T-helper 1 cell treated with Interleukin-12 subunit alpha and Interleukin-12 subunit beta and Interleukin-4 antibody, amounts not matched to agents 30 μg/mL and 1 μg/mL, for 36 hours (primary cell): ENCODE data around the gene GLT8D2.

Experiments
- H3K27ac Mint-ChIP-seq: one replicate; pipeline ENCODE4 v1.8.0; 2021; ENCODE audit warnings: mild to moderate bottlenecking, mixed read lengths
- H3K27me3 Mint-ChIP-seq: one replicate; pipeline ENCODE4 v1.8.0; 2021; ENCODE audit warnings: low read depth, mixed read lengths
- H3K36me3 Mint-ChIP-seq: one replicate; pipeline ENCODE4 v1.8.0; 2021; ENCODE audit warnings: low read depth, mixed read lengths
- H3K4me1 Mint-ChIP-seq: one replicate; pipeline ENCODE4 v1.8.0; 2021; ENCODE audit warnings: low read depth, mixed read lengths
- H3K4me3 Mint-ChIP-seq: one replicate; pipeline ENCODE4 v1.8.0; 2021; ENCODE audit warnings: mild to moderate bottlenecking, moderate library complexity, mixed read lengths
- H3K9me3 Mint-ChIP-seq: one replicate; pipeline ENCODE4 v1.8.0; 2021; ENCODE audit warnings: mixed read lengths

Gene GLT8D2

GRCh38 chr12:103962493-103962892 is 87.5 kb downstream of the GLT8D2 start:
- H3K4me1 Mint-ChIP-seq, result peaks cover 33% of the 10 kb centered on the region
- H3K27ac Mint-ChIP-seq, result no peak overlapping the region
- no peak overlapping the region for H3K4me3 Mint-ChIP-seq
- no peaks in the 10 kb centered on the region for H3K9me3 Mint-ChIP-seq
- H3K27me3 Mint-ChIP-seq, result no peaks in the 10 kb centered on the region
- peaks cover 5% of the 10 kb centered on the region for H3K36me3 Mint-ChIP-seq

- H3K9me3 Mint-ChIP-seq, result no peaks in the 10 kb centered on the region
- no peak overlapping the region for H3K4me3 Mint-ChIP-seq
- H3K4me1 Mint-ChIP-seq, result peaks cover 28% of the 10 kb centered on the region
- H3K27ac Mint-ChIP-seq, result no peak overlapping the region
- H3K36me3 Mint-ChIP-seq, result peaks cover 9% of the 10 kb centered on the region
- no peaks in the 10 kb centered on the region for H3K27me3 Mint-ChIP-seq
These were observed 89.3 kb downstream of the GLT8D2 start for GRCh38 chr12:103960616-103961227.

DNA sequence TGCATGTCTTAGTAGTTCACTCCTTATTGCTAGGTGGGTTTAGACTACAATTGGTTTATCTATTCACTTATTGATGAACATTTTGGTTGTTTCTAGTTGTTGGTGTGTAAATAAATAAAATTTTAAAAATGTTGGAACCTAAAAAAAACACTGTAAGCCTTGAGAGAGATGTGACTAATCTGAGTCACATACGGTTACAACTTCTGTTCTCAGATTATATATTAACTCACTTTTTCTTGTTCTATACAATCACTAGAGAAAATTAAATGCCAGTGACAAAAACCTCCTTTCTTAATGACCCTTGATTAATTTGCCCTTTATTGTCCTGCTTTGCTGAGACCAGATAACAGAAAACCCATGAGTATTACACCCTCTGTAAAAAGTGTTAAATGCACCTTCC is 91.4 kb downstream of the GLT8D2 start:
- Mint-ChIP-seq H3K27me3 (no peaks in the 10 kb centered on the region), H3K4me1 (peaks cover 27% of the 10 kb centered on the region), H3K4me3 (peak overlapping the region; percentile 33)

DNA sequence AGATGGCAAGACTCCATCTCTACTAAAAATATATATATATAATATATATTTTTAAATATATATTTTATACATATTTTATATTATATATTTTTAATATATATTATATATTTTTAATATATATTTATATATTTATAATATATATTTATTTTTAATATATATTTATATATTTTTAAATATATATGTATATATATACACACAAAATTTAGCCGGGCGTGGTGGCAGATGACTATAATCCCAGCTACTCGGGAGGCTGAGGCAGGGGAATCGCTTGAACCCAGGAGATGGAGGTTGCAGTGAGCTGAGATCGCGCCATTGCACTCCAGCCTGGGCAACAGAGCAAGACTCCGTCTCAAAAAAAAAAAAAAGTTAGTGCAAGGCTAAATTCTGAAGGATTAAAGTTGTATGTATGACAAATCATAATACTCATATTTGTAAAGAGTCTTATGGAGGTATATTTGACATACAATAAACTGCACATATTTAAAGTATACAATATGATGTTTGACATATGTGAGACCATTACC is 92.1 kb downstream of the GLT8D2 start:
- Mint-ChIP-seq H3K27me3 (no peaks in the 10 kb centered on the region), H3K27ac (peak overlapping the region; percentile 94), H3K4me1 (peaks cover 28% of the 10 kb centered on the region), H3K9me3 (no peaks in the 10 kb centered on the region), H3K36me3 (peaks cover 20% of the 10 kb centered on the region), H3K4me3 (peak overlapping the region; percentile 90)

More for the DNA sequence above, 91.4 kb downstream of the GLT8D2 start:
- peaks cover 16% of the 10 kb centered on the region for H3K36me3 Mint-ChIP-seq
- no peak overlapping the region for H3K27ac Mint-ChIP-seq
- H3K9me3 Mint-ChIP-seq, result no peaks in the 10 kb centered on the region

DNA sequence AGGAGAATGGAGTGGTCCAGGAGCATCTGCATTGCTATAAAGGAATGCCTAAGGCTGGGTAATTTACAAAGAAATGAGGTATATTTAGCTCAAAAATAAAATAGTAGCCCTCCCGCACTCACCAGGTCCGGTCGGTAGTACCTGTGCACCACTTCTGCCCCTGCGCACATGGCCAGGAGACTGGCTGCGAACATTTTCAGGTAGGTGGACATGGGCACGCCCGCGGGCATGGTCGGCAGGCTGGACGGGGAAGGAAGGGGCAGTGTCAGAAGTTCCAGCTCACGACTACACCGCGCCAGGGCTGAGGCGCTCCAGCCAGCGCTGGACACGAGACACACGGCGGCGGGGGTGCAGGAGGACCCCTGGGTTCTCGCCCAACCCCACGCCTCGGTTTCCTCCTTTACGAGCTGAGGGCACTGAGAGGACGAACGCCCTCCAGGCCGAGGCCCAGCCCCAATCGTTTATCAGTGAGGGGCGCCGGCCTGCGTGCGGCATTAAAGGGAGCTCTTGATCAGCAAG is 93.4 kb downstream of the GLT8D2 start:
- peak overlapping the region; percentile 90 for H3K4me3 Mint-ChIP-seq
- no peaks in the 10 kb centered on the region for H3K9me3 Mint-ChIP-seq
- peak overlapping the region; percentile 94 for H3K27ac Mint-ChIP-seq
- H3K4me1 Mint-ChIP-seq, result peaks cover 36% of the 10 kb centered on the region
- peaks cover 28% of the 10 kb centered on the region for H3K36me3 Mint-ChIP-seq
- no peaks in the 10 kb centered on the region for H3K27me3 Mint-ChIP-seq

- H3K27me3 Mint-ChIP-seq, result no peaks in the 10 kb centered on the region
- H3K27ac Mint-ChIP-seq, result peak overlapping the region; percentile 94
- peaks cover 37% of the 10 kb centered on the region for H3K4me1 Mint-ChIP-seq
- peaks cover 29% of the 10 kb centered on the region for H3K36me3 Mint-ChIP-seq
- H3K4me3 Mint-ChIP-seq, result peak overlapping the region; percentile 90
- H3K9me3 Mint-ChIP-seq, result no peaks in the 10 kb centered on the region
These were observed 94.0 kb downstream of the GLT8D2 start for GRCh38 chr12:103955811-103956508.

GRCh38 chr12:103952497-103952896 is 97.5 kb downstream of the GLT8D2 start:
- peaks cover 54% of the 10 kb centered on the region for H3K36me3 Mint-ChIP-seq
- no peak overlapping the region for H3K4me3 Mint-ChIP-seq
- no peaks in the 10 kb centered on the region for H3K9me3 Mint-ChIP-seq
- peak overlapping the region; percentile 32 for H3K27ac Mint-ChIP-seq
- no peaks in the 10 kb centered on the region for H3K27me3 Mint-ChIP-seq
- peaks cover 38% of the 10 kb centered on the region for H3K4me1 Mint-ChIP-seq

- Mint-ChIP-seq H3K36me3 (peaks cover 74% of the 10 kb centered on the region), H3K27ac (no peak overlapping the region), H3K9me3 (no peaks in the 10 kb centered on the region), H3K27me3 (no peaks in the 10 kb centered on the region), H3K4me1 (peaks cover 30% of the 10 kb centered on the region), H3K4me3 (no peak overlapping the region)
These were observed 101.1 kb downstream of the GLT8D2 start for GRCh38 chr12:103948746-103949406.

GRCh38 chr12:103947871-103948555 is 102.0 kb downstream of the GLT8D2 start:
- Mint-ChIP-seq H3K4me3 (no peak overlapping the region), H3K27ac (peak overlapping the region; percentile 49), H3K36me3 (peaks cover 75% of the 10 kb centered on the region), H3K4me1 (peaks cover 29% of the 10 kb centered on the region), H3K9me3 (no peaks in the 10 kb centered on the region), H3K27me3 (no peaks in the 10 kb centered on the region)

GRCh38 chr12:103944964-103945363 is 105.0 kb downstream of the GLT8D2 start:
- peaks cover 40% of the 10 kb centered on the region for H3K4me1 Mint-ChIP-seq
- no peak overlapping the region for H3K4me3 Mint-ChIP-seq
- H3K9me3 Mint-ChIP-seq, result no peaks in the 10 kb centered on the region
- peaks cover 85% of the 10 kb centered on the region for H3K36me3 Mint-ChIP-seq
- no peak overlapping the region for H3K27ac Mint-ChIP-seq
- H3K27me3 Mint-ChIP-seq, result no peaks in the 10 kb centered on the region
